Esophagus squamous epithelium (tissue), 5 donors: ENCODE data around the gene ANKRD65. TPM values are rescaled to one million over a fixed set of nuclear protein-coding genes. Genes with fewer than 3 reads are reported as not detected.
"Not testable (repeated sequence)": the region's sequence is repeated elsewhere in the genome, so short reads cannot be mapped to it uniquely, and the experiment has no call there.

Experiments
- DNase-seq: peaks from one replicate; lab custom pipeline; 2025; lab: John Stamatoyannopoulos, UW
- H3K27ac ChIP-seq, 4 donors: fragments of 200-600 bp; sonication (generic); one replicate each; pipeline ENCODE4 v1.5.1; 2016 to 2019; ENCODE audit warnings: mild to moderate bottlenecking in 1 of 4
- H3K27me3 ChIP-seq, 4 donors: fragments of 200-600 bp; sonication (generic); 1 replicate in 3 of 4; 2 replicates in 1 of 4; pipeline versions ENCODE4 v1.5.1 to v1.6.0; 2017 to 2021; ENCODE audit warnings: antibody characterized with exemption in 1 of 4
- H3K36me3 ChIP-seq, 3 donors: fragments of 200-600 bp; sonication (generic); one replicate each; pipeline ENCODE4 v1.5.1; 2016 to 2019
- H3K4me1 ChIP-seq, 3 donors: fragments of 200-600 bp; sonication (generic); one replicate each; pipeline ENCODE4 v1.5.1; 2017 to 2019
- H3K4me3 ChIP-seq, 4 donors: fragments of 200-600 bp; sonication (generic); 1 replicate in 3 of 4; 2 replicates in 1 of 4; pipeline ENCODE4 v1.5.1; 2016 to 2019; ENCODE audit warnings: mild to moderate bottlenecking in 2 of 4, moderate library complexity in 1 of 4
- H3K9me3 ChIP-seq, 3 donors: fragments of 200-600 bp; sonication (generic); one replicate each; pipeline ENCODE4 v1.5.1; 2016 to 2019
- POLR2A ChIP-seq, 4 donors: fragments of 450-650 bp; IDR thresholded peaks; one replicate each; pipeline ENCODE4 v1.6.1; 2017; ENCODE audit warnings: antibody characterized with exemption in 4 of 4, mild to moderate bottlenecking in 4 of 4, moderate library complexity in 3 of 4
- WGBS, 2 donors: methylation state at CpG; one replicate each; pipeline ENCODE4 v1.1.5; 2018; 5-methylcytosine and 5-hydroxymethylcytosine counted together
- intact Hi-C: fragments of 100-400 bp; cut with DNase I; formaldehyde crosslinking; loops from one replicate; pipeline ENCODE4 v1.15.0; 2022
- total RNA-seq, 4 donors: library from RNA; depleted of rRNA; stranded (reverse); fragments of >200 nt; gene quantifications; one replicate each; pipeline ENCODE4 v1.1.0, GENCODE V29; 2016
- TF ChIP-seq, protein P1 (sequence below), 6 experiments: fragments of 450-650 bp in 4 of 6; fragments of 200-600 bp in 2 of 6; sonication (generic) in 2 of 6; IDR thresholded peaks; one replicate each; pipeline ENCODE4 v1.5.1; 2016 to 2019; ENCODE audit warnings: antibody characterized with exemption in 6 of 6, mild to moderate bottlenecking in 4 of 6, moderate library complexity in 4 of 6
- donor health status: DM: yes; HTN: yes; CAD: no.

The ANKRD65 gene
- total RNA-seq, 4 donors from 2014 or later: 4.7 to 28.3 (median 14.4) TPM

DNA sequence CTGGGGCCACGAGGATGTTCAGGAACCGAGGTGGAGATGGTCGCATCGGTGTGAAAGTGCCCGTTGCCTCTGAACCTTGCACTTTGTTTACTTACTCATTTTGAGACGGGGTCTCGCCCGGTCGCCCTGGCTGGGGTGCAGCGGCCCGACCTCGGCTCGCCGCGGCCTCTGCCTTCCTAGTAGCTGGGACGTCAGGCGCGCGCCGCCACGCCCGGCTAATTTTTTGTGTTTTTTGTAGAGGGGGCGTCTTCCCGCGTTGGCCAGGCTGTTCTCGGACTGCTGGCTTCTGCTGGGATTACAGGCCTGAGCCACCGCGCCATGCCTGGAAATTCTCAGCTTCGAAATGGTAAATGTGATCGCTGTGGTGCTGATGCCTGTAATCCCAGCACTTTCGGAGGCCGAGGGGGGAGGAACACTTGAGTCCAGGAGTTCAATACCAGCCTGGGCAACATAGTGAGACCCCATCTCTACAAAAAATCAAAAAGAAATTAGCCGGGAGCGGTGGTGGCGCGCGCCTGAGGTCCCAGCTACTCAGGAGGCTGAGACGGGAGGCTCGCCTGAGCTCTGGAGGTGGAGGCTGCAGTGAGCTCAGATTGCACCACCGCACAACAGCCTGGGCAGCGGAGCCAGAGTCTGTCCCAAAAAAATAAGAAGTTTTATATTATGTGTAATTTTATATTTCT, 13.3 kb downstream of the ANKRD65 start:
- intact Hi-C loops: no loop called here
- TF ChIP-seq POLR2A (IDR thresholded peaks at IDR 0.05): no peak
- TF ChIP-seq, protein P1, sequence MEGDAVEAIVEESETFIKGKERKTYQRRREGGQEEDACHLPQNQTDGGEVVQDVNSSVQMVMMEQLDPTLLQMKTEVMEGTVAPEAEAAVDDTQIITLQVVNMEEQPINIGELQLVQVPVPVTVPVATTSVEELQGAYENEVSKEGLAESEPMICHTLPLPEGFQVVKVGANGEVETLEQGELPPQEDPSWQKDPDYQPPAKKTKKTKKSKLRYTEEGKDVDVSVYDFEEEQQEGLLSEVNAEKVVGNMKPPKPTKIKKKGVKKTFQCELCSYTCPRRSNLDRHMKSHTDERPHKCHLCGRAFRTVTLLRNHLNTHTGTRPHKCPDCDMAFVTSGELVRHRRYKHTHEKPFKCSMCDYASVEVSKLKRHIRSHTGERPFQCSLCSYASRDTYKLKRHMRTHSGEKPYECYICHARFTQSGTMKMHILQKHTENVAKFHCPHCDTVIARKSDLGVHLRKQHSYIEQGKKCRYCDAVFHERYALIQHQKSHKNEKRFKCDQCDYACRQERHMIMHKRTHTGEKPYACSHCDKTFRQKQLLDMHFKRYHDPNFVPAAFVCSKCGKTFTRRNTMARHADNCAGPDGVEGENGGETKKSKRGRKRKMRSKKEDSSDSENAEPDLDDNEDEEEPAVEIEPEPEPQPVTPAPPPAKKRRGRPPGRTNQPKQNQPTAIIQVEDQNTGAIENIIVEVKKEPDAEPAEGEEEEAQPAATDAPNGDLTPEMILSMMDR (IDR thresholded peaks at IDR 0.05): peak in 1 of 6 experiments; percentile 4
- WGBS, 2 donors: 13 to 55% methylated on average over 9 to 24 of the region's 41 CpGs
- H3K36me3 ChIP-seq: peaks cover 5 to 47% (median 24%) of the 10 kb centered on the region in 3 donors
- DNase-seq: no peak
- no peaks in the 10 kb centered on the region for H3K9me3 ChIP-seq
- peak overlapping the region; percentile 77 to 93 (median 84) for H3K4me3 ChIP-seq
- H3K27ac ChIP-seq: peak overlapping the region; percentile 85 to 94 (median 90)
- H3K4me1 ChIP-seq: peaks cover 20 to 64% (median 30%) of the 10 kb centered on the region in 3 donors
- no peaks in the 10 kb centered on the region for H3K27me3 ChIP-seq

DNA sequence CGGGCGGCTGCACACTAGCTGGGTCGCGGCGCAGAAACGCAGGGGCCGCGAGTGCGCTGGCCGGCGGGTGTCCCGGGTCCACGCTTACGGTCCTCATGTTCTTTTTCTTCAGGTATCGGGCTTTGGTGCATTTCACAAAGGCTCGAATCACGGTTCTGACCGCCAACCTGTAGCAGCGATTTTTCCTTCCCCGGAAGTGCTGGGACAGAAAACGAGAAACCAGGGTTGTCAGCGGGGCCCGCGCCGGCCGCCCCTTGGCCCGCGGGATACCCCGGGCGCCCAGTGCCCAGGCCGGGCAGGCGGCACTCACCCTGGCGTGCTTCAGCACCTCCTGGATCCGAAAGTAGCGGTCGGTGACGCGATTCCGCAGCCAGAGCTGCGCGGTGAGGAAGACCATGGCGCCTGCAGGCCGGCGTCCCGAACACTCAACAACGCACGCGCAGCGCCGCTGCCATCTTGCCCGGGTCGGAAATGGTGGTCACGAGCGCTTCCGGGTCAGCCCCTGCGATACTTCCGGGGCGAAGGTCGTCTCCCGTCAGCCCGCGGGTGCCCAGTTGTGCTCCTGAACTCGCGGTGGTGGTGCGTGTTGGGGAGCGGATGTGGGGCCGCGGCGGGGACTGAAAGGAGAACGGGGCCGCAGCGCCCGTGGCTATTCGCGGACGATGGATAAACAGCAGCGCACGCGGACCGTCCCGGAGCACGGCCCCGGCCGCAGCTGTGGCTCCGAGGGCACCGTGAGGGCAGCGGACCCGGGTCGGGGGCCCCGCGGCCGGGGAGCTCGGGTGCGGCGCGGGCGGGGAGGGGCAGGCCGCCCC, 14.0 kb downstream of the ANKRD65 start, which contains the start of gene MRPL20:
Gene MRPL20, minus strand, starts transcription at position 473 of the 815 bp plus-strand sequence. Its CDS starts 76 bp downstream, at position 397.
- intact Hi-C loops: no loop called here
- H3K4me1 ChIP-seq: peaks cover 20 to 72% (median 30%) of the 10 kb centered on the region in 3 donors
- peak within 1 kb of the TSS; percentile 85 to 94 (median 90) for H3K27ac ChIP-seq

DNA sequence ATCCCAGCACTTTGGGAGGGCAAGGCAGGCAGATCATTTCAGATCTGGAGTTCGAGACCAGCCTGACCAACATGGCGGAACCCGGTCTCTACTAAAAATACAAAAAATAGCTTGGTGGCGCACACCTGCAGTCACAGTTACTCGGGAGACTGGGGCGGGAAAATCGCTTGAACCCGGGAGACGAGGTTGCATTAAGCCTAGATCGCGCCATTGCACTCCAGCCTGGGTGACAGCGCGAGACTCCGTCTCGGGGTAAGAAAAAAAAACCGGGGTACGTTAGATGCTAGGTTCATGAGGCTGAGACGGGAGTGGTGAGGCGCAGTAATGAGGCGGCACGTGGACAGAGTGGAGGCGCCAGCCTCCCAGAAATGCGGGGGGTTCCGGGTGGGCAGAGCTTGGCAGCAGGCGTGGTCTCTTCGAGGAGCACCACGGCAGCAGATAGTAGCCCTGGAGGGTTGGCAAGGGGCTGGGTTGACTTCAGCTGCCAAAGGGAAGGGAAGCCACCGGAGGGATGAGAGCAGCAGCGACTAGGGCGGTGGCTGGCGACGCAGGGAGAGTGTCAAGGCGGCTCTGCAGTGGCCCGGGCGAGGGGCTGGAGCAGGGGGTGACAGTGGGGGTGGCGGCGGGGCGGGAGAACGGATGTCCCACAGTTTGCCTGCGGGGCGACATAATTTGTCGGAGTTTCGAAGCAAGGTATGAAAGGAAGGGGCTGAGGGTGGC, 14.8 kb downstream of the ANKRD65 start:
- 34 to 51% methylated on average over 28 to 43 of the region's 43 CpGs for whole genome bisulfite sequencing, 2 donors
- Histone ChIP-seq H3K4me3 (peak overlapping the region; percentile 77 to 93 (median 84)), H3K4me1 (peaks cover 22 to 79% (median 30%) of the 10 kb centered on the region in 3 donors), H3K27ac (peak overlapping the region; percentile 85 to 94 (median 90)), H3K36me3 (peaks cover 5 to 62% (median 24%) of the 10 kb centered on the region in 3 donors), H3K9me3 (no peaks in the 10 kb centered on the region), H3K27me3 (no peaks in the 10 kb centered on the region)
- intact Hi-C loops: no loop called here
- no peak for DNase-seq
- TF ChIP-seq, protein P1 (IDR thresholded peaks at IDR 0.05): no peak
- no peak for TF ChIP-seq POLR2A (IDR thresholded peaks at IDR 0.05)

More for the DNA sequence above, 14.0 kb downstream of the ANKRD65 start, which contains the start of gene MRPL20:
- Histone ChIP-seq H3K36me3 (peaks cover 5 to 55% (median 24%) of the 10 kb centered on the region in 3 donors), H3K4me3 (peak within 1 kb of the TSS; percentile 77 to 93 (median 84)), H3K27me3 (no peaks in the 10 kb centered on the region), H3K9me3 (no peaks in the 10 kb centered on the region)
- 0% methylated on average over 15 of the region's 98 CpGs; no CpG with 5 or more reads in 1 of the 2 donors for WGBS, 2 donors
- peak; percentile 71 for DNase-seq
- TF ChIP-seq POLR2A (IDR thresholded peaks at IDR 0.05): peak in 3 of 4 donors; percentile 9 to 76 (median 65)
- TF ChIP-seq, protein P1 (IDR thresholded peaks at IDR 0.05): peak in 1 of 6 experiments; percentile 34

DNA sequence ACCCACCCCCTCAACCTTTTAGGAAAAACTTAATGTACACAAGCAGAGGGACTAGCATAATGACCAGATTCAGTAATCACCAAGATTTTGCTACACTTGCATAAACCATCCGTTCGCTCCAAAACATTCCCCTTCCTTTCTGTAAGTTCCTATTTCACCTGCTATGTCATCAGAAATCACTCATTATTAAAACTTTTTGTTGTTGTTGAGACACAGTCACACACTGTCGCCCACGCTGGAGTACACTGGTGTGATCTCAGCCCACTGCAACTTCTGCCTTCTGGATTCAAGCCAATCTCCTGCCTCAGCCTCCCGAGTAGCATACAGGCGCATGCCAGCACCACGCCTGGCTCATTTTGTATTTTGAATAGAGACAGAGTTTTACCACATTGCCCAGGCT, 17.4 kb downstream of the ANKRD65 start:
- Histone ChIP-seq H3K27me3 (no peaks in the 10 kb centered on the region), H3K36me3 (peaks cover 5 to 64% (median 24%) of the 10 kb centered on the region in 3 donors), H3K4me1 (peaks cover 32 to 76% (median 36%) of the 10 kb centered on the region in 3 donors), H3K9me3 (no peaks in the 10 kb centered on the region), H3K4me3 (no peak overlapping the region), H3K27ac (no peak overlapping the region)
- DNase-seq: no peak
- no peak for TF ChIP-seq POLR2A (IDR thresholded peaks at IDR 0.05)
- TF ChIP-seq, protein P1 (IDR thresholded peaks at IDR 0.05): no peak
- 74 to 80% methylated on average over 7 of the region's 7 CpGs for WGBS, 2 donors
- intact Hi-C loops: no loop called here

DNA sequence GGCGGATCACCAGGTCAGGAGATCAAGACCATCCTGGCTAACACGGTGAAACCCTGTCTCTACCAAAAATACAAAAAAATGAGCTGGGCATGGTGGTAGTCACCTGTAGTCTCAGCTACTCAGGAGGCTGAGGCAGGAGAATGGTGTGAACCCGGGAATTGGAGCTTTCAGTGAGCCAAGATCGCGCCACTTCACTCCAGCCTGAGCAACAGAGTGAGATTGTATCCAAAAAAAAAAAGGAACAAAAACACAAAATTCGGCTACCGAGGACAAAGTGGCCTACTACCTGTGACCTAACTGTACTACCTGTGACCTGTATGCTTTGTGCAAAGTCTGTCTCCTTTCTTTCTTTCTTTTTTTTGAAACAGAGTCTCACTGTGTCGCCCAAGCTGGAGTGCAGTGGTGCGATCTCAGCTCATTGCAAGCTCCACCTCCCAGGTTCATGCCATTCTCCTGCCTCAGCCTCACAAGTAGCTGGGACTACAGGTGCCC, 18.1 kb downstream of the ANKRD65 start:
- peaks cover 5 to 66% (median 24%) of the 10 kb centered on the region in 3 donors for H3K36me3 ChIP-seq
- H3K27me3 ChIP-seq, H3K4me3 ChIP-seq, intact Hi-C loops, H3K9me3 ChIP-seq, DNase-seq: not testable (repeated sequence)
- WGBS, 2 donors: 81 to 82% methylated on average over 9 of the region's 9 CpGs
- peaks cover 29 to 75% (median 34%) of the 10 kb centered on the region in 3 donors for H3K4me1 ChIP-seq
- H3K27ac ChIP-seq: peak overlapping the region in 1 of 4 donors; percentile 38
